ENCODE data around the gene NCAM1. TPM values are rescaled to one million over a fixed set of nuclear protein-coding genes. Genes with fewer than 3 reads are reported as not detected.

Gene NCAM1
- total RNA-seq, 3 donors from 2014 or later = 3.6 to 17.9 (median 6.1) TPM

DNA sequence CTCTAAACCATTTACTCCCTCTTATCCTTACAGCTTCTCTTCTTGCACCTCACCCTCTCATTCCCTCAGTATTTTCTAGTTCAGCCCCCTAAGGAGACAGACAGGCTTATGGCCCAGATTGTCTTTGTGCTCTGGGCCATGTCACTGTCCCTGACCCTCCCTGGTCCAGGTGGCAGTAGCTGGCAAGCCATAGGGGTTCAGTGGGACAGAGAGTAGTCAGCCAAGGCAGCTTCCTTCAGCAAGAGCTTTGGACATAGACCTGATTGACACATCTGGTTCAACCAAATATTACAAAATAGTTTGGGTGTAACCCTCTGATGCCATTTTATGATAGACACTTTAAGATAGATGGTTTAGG, 53.9 kb downstream of the NCAM1 start:
- Histone ChIP-seq H3K27ac (no peak overlapping the region), H3K36me3 (no peaks in the 10 kb centered on the region), H3K4me3 (no peak overlapping the region), H3K9me3 (no peaks in the 10 kb centered on the region), H3K27me3 (no peaks in the 10 kb centered on the region), H3K4me1 (no peaks in the 10 kb centered on the region)
- intact Hi-C loops (cut with DNase I; ENCODE audit: low total_unique reads) = no loop called here
- DNase-seq (ENCODE audit: low spot score in 2 of 2) = no peak
- TF ChIP-seq POLR2A (IDR thresholded peaks at IDR 0.05) (no peak), CTCF (IDR thresholded peaks at IDR 0.05) (no peak), POLR2AphosphoS5 (IDR thresholded peaks at IDR 0.05) (no peak)

DNA sequence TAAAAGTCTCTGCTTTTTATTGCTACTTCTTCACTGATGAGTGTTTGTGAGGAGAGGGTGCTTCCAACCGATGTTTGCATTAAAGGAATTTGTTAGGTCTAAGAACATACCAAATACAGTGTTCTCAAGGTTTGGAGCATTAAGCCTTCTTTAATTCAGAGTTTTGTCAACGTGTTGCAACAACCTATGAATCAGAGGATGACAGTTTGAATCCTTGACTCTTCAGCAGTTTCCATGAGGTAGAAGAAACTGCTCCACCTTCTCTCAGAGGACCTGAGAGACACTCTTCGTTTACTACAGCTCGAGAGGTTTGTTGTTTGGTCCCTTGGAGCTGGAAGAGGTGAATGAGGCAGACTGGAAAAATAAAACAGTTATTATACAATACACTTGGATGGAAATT, 55.7 kb downstream of the NCAM1 start:
- intact Hi-C loops (cut with DNase I; ENCODE audit: low total_unique reads) = no loop called here
- no peaks in the 10 kb centered on the region for H3K36me3 ChIP-seq
- TF ChIP-seq POLR2A (IDR thresholded peaks at IDR 0.05) = no peak
- TF ChIP-seq CTCF (IDR thresholded peaks at IDR 0.05) = no peak
- no peak for TF ChIP-seq POLR2AphosphoS5 (IDR thresholded peaks at IDR 0.05)
- H3K9me3 ChIP-seq = no peaks in the 10 kb centered on the region
- no peak for DNase-seq (ENCODE audit: low spot score in 2 of 2)
- H3K27me3 ChIP-seq = no peaks in the 10 kb centered on the region
- no peak overlapping the region for H3K4me3 ChIP-seq
- H3K4me1 ChIP-seq = no peaks in the 10 kb centered on the region
- H3K27ac ChIP-seq = no peak overlapping the region

GRCh38 chr11:113018913-113019312, 57.7 kb downstream of the NCAM1 start:
- TF ChIP-seq CTCF (IDR thresholded peaks at IDR 0.05) (no peak), POLR2A (IDR thresholded peaks at IDR 0.05) (no peak)
- H3K36me3 ChIP-seq = no peaks in the 10 kb centered on the region
- no peaks in the 10 kb centered on the region for H3K4me1 ChIP-seq
- H3K9me3 ChIP-seq = no peaks in the 10 kb centered on the region
- H3K27me3 ChIP-seq = no peaks in the 10 kb centered on the region
- DNase-seq (ENCODE audit: low spot score in 2 of 2) = no peak
- intact Hi-C loops (cut with DNase I; ENCODE audit: low total_unique reads) = no loop called here
- H3K27ac ChIP-seq = no peak overlapping the region
- H3K4me3 ChIP-seq = no peak overlapping the region

GRCh38 chr11:113019711-113020110, 58.5 kb downstream of the NCAM1 start:
- Histone ChIP-seq H3K4me1 (no peaks in the 10 kb centered on the region), H3K4me3 (no peak overlapping the region), H3K27me3 (no peaks in the 10 kb centered on the region), H3K36me3 (no peaks in the 10 kb centered on the region), H3K27ac (no peak overlapping the region), H3K9me3 (no peaks in the 10 kb centered on the region)
- DNase-seq (ENCODE audit: low spot score in 2 of 2) = no peak
- no peak for TF ChIP-seq POLR2AphosphoS5 (IDR thresholded peaks at IDR 0.05)
- TF ChIP-seq CTCF (IDR thresholded peaks at IDR 0.05) = no peak
- no peak for TF ChIP-seq POLR2A (IDR thresholded peaks at IDR 0.05)
- intact Hi-C loops (cut with DNase I; ENCODE audit: low total_unique reads) = no loop called here

- Histone ChIP-seq H3K9me3 (no peaks in the 10 kb centered on the region), H3K4me1 (no peaks in the 10 kb centered on the region), H3K27ac (no peak overlapping the region), H3K4me3 (no peak overlapping the region), H3K27me3 (no peaks in the 10 kb centered on the region), H3K36me3 (no peaks in the 10 kb centered on the region)
- no peak for TF ChIP-seq POLR2AphosphoS5 (IDR thresholded peaks at IDR 0.05)
- intact Hi-C loops (cut with DNase I; ENCODE audit: low total_unique reads) = loop anchor here (1.0 kb wide), 1 partner anchor 9 kb away; no protein-coding TSS in a partner anchor
- no peak for DNase-seq (ENCODE audit: low spot score in 2 of 2)
Measured at GRCh38 chr11:113021111-113021510, 59.9 kb downstream of the NCAM1 start.

DNA sequence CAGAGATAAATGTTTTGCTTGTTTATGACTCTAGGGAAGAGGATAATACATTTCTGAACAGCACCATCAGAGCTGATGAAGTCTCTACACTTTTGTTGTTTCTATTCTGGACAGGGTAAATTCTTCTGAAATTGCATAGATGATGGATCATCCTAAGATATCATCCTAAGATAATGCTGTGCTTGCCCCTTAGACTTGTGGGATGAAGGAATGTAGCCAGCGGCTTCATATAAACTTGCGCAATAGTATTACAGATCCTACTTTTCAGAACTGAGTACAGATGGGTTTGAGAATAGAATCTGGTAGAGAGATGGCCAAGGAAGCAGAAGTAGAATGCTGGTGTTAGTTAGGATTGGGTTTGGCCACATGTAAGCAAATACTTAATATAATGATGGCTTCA, 61.0 kb downstream of the NCAM1 start:
- H3K27me3 ChIP-seq = no peaks in the 10 kb centered on the region
- no peaks in the 10 kb centered on the region for H3K36me3 ChIP-seq
- no peaks in the 10 kb centered on the region for H3K4me1 ChIP-seq
- TF ChIP-seq CTCF (IDR thresholded peaks at IDR 0.05) (no peak), POLR2AphosphoS5 (IDR thresholded peaks at IDR 0.05) (no peak), POLR2A (IDR thresholded peaks at IDR 0.05) (no peak)
- H3K27ac ChIP-seq = no peak overlapping the region
- intact Hi-C loops (cut with DNase I; ENCODE audit: low total_unique reads) = no loop called here
- DNase-seq (ENCODE audit: low spot score in 2 of 2) = no peak
- no peaks in the 10 kb centered on the region for H3K9me3 ChIP-seq
- no peak overlapping the region for H3K4me3 ChIP-seq
